NB4 (cell line): ENCODE data around the gene UBXN10.

Source experiments
- MYC ChIP-seq: IDR thresholded peaks from 2 replicates; pipeline ENCODE4 v1.6.1; 2011; ENCODE audit warnings: low read depth, low read length
- POLR2A ChIP-seq: IDR thresholded peaks from 2 replicates; pipeline ENCODE4 v1.6.1; 2011; ENCODE audit warnings: mild to moderate bottlenecking; ENCODE audit not compliant: insufficient read length; ENCODE audit errors: extremely low read depth
- TF ChIP-seq, protein P1 (sequence below): IDR thresholded peaks from one replicate; pipeline ENCODE4 v1.5.1; 2012; ENCODE audit warnings: low read depth, low read length
- TF ChIP-seq, protein P2 (sequence below): IDR thresholded peaks from 2 replicates; pipeline ENCODE4 v1.6.1; 2011; ENCODE audit warnings: low read depth, low read length

DNA sequence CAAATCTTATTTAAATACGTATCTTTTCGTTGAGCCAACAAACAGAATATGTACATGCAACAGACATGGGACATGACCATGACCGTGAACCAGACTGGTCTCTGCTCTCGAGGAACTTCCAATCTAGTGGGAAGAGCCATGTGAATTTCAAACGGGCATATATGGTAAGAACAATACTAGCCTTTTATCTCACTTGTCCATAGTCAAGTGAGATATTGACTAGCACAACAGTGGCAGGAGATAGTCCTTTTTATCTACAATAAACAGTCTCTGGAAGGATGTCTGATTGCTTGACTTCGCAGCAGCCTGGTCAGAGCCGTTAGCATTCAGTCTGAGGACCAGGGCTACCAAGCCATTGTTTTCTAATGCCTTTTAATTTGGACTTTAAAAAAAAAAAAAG, 13.0 kb downstream of the UBXN10 start:
- TF ChIP-seq, protein P1, sequence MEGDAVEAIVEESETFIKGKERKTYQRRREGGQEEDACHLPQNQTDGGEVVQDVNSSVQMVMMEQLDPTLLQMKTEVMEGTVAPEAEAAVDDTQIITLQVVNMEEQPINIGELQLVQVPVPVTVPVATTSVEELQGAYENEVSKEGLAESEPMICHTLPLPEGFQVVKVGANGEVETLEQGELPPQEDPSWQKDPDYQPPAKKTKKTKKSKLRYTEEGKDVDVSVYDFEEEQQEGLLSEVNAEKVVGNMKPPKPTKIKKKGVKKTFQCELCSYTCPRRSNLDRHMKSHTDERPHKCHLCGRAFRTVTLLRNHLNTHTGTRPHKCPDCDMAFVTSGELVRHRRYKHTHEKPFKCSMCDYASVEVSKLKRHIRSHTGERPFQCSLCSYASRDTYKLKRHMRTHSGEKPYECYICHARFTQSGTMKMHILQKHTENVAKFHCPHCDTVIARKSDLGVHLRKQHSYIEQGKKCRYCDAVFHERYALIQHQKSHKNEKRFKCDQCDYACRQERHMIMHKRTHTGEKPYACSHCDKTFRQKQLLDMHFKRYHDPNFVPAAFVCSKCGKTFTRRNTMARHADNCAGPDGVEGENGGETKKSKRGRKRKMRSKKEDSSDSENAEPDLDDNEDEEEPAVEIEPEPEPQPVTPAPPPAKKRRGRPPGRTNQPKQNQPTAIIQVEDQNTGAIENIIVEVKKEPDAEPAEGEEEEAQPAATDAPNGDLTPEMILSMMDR: no peak
- TF ChIP-seq, protein P2, sequence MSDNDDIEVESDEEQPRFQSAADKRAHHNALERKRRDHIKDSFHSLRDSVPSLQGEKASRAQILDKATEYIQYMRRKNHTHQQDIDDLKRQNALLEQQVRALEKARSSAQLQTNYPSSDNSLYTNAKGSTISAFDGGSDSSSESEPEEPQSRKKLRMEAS: no peak
- TF ChIP-seq POLR2A: no peak
- TF ChIP-seq MYC: no peak
